Mucosa of gallbladder (tissue), 1 donor: ENCODE results near the gene AJM1. TPM values are rescaled to one million over a fixed set of nuclear protein-coding genes. Genes with fewer than 3 reads are reported as not detected.
"Not testable (repeated sequence)": the region's sequence is repeated elsewhere in the genome, so short reads cannot be mapped to it uniquely, and the experiment has no call there.

ENCODE experiments used
- DNase-seq: peaks from one replicate; pipeline ENCODE4 v3.0.0-alpha.2; 2020; ENCODE audit warnings: low spot score
- total RNA-seq: library from RNA; stranded (reverse); gene quantifications from one replicate; pipeline ENCODE4 v1.2.1, GENCODE V29; 2021
- donor health status: DM: no; HTN: no; CAD: no.

The AJM1 gene
- 19.4 TPM for total RNA-seq

DNA sequence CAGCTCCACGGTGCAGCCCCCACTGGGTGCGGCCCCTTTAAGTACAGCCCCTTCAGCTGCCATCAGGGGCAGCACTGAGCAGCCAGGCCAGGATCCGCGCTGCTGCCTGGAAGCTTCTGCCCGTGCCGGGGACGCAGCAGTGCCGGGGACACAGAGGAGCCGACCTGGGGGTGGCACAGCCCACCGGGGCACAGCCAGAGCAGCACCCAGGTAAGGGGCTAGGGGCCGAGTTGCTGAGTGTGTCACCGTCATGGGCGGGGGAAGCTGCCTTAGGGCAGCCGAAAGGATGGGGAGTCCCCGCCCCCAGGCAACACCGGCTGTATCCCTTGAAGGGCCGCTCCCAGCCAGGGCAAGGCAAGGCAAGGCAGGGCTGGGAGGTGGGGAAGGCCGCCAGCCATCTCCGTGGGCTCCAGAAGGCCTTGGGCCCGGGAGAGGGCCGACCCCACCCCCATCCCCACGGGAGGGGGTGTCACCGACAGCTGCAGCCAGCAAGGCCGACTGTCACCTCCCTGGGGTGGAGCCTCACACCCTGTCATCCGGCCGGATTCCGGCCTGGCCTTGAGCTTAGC, at the start of gene AJM1:
Gene AJM1, plus strand, starts transcription at position 99 of the 569 bp plus-strand sequence. CDS start 1,937 bp downstream, outside the sequence.
- DNase-seq, result peak; percentile 72

DNA sequence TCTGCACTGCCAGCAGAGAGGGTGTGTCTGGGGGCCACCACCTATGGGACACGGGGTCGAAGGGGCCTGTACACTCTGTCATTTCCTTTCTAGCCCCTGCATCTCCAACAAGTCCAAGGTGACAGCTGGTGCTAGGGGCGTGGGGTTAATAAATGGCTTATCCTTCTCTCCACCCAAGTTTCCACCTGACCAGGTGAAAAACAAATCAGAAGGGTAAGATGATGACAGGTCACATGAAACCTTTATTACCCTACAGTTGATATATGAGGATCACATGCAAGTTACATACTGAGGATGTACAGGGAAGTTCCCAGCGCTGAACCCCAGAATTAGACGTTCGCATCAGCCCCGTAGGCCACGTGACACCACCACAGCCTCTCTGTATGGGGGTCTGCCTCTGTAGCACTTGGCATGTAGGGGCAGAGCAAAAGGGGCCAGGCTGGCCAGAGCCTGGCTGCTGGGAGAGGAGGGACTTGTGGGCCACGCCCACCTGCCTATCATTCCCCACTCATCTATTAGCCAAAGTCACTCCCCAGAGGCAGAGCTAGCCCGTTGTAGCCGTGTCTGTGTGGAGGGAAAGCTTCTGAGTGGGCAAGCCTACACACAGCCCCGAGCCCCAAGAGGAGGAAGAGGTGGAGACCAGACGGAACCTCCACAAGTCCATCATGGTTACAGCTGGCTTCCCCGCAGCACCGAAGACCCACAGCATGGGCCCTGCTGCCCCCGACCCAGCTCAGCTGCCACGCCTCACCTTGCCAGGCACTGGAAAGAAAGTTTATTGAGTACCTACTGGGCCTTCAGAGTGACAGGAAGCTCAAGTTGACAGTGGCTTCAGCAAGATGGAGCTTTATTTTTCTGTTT, 49.0 kb upstream of the AJM1 start:
- no peak for DNase-seq

DNA sequence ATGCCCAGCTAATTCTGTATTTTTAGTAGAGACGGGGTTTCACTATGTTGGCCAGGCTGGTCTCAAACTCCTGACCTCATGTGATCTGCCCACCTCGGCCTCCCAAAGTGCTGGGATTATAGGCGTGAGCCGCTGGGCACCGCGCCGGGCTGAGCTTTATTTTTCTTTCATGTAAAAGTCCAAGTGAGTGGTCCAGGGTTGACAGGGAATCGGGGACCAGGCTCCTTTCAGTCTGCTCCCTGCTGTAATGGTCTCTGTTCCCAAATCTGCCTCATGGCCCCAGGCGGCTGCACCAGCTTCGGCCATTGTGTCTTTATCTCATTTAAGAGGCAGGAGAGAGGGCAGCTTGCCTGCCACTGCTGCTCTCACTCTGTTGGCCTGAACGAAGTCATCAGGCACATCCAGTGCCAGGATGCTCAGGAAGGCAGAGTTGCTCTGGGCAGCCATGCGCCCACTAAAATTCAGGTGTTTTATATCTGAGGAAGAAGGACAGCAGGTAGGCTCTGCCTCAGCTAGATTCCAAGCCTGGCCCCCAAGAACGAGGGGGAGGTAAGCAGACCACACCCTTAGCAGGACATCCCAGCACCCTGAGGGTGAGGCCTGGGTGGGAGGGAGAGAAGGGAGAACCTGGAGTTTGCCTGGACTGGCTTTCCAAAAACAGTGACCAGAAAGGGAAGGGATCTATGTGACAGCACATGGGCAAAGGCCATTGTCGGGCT, 47.8 kb upstream of the AJM1 start:
- no peak for DNase-seq

DNA sequence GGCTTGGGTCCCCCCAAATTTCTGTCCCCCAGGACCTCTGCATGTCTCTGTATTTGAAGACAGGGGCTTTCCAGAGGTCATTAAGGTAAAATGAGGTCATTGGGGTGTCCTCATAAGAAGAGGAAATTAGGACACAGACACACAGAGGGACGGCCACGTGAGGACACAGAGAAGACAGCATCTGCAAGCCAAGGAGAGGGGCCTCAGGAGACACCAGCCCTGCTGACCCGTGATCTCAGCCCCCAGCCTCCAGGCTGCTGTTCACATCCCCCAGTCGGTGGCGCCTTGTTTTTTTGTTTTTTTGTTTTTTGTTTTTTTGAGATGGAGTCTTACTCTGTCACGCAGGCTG, 47.3 kb upstream of the AJM1 start:
- no peak for DNase-seq

DNA sequence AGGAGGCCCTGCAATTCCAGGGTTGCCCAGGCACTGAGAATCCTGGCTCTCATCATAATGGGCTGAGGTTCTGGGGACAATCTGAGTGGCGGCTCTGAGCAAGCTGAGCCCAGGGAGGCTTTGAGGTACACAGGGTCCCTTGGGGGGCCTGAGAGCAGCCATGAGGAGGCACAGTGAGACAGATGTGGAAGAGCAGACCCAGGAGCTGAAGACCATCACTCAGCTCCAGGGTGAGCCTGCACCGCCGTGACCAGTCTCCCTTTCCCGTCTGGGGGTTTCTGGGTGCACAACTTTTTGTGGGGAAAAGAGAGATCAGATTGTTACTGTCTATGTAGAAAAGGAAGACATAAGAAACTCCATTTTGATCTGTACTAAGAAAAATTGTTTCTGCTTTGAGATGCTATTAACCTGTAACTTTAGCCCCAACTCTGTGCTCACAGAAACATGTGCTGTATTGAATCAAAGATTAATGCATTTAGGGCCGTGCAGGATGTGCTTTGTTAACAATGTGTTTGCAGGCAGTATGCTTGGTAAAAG, 46.0 kb upstream of the AJM1 start, which contains the start of gene CCDC183:
Gene CCDC183, plus strand, starts transcription at position 101 of the 537 bp plus-strand sequence. Its CDS starts 60 bp downstream, at position 161.
- no peak for DNase-seq

- DNase-seq, result not testable (repeated sequence)
These were observed 45.4 kb upstream of the AJM1 start for GRCh38 chr9:136796775-136797347.

DNA sequence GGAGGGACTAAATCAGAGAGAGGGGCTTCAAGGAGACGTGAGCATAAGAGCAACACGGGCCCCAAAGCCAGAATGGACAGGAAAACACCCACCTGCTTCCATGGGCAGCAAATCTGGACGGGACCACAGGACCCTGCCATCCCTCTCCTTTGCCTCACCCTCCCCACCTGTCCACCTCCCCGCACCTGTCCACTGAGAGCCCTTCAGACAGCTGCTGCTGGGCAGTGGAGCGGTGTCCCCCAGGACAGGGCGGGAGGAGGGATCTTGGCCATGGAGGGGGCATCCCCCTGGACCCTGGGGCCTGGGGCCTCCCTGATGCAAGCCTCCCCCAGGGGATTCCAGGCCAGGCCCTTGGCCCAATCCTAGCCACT, 43.6 kb upstream of the AJM1 start:
- no peak for DNase-seq

DNA sequence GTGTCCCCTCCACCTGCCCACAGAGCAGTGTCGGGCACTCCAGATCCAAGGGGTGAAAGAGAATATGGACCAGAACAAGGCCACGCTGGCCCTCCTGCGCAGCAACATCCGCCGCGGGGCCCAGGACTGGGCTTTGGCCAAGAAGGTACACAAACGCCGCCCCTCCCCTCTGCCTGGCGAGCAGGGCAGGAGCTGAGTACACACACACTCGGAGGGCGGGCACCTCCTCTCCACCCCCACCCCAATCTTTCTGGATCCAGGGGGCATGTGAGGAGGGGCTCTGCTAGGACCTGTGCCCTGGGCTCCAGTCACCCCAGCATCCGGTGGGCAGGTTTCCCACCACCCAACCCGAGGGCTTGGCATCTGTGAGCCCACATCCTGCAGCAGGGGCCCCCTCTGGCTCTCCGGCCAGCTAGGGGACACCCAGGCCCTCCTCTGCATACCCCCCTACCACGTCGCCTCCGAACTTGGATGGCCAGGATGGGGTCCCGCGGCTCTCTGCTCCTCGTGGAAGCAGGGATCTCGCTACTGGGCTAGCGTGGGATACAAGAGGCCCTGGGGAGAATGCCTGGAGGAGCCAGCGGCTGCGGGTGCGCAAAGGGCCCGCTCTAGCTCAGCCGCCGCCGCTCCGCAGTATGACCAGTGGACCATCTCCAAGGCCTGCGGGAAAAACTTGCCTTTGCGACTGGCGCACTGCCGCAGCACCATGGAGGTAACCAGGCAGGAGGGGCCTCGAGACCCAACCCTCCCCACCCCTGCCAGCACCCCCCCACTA, 43.0 kb upstream of the AJM1 start:
- DNase-seq, result no peak

DNA sequence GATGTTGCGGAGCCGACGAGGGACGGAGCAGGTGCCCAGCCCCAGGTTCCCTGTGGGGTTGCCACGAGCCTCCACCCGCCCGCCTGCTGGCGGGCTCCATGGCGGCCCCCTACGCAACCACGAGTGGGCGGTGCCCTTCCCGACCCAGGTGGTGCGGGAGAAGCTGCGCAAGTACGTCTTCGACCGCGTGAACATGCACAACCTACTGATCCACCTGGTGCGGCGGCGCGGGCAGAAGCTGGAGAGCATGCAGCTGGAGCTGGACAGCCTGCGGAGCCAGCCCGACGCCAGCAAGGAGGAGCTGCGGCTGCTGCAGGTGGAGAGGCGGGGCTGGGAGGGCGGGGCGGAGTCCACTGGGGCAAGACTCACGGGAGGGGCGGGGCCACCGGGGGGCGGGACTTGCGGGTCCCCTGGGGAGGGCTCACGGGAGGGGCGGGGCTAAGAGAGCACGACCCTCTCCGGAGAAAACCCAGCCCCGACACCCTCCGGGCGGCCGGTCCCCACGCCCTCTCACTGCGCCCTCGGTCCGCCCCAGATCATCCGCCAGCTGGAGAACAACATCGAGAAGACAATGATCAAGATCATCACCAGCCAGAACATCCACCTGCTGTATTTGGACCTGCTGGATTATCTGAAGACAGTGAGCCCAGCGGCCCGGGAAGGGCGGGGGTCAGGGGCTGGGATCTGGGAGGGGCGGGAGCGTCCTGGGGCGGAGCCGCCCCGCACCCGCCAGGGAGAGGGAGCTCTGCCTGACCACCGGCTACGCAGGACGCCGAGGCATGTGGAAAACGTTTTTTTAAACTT, 42.2 kb upstream of the AJM1 start:
- peak; percentile 85 for DNase-seq

GRCh38 chr9:136802321-136802720, 40.0 kb upstream of the AJM1 start:
- DNase-seq, result no peak

DNA sequence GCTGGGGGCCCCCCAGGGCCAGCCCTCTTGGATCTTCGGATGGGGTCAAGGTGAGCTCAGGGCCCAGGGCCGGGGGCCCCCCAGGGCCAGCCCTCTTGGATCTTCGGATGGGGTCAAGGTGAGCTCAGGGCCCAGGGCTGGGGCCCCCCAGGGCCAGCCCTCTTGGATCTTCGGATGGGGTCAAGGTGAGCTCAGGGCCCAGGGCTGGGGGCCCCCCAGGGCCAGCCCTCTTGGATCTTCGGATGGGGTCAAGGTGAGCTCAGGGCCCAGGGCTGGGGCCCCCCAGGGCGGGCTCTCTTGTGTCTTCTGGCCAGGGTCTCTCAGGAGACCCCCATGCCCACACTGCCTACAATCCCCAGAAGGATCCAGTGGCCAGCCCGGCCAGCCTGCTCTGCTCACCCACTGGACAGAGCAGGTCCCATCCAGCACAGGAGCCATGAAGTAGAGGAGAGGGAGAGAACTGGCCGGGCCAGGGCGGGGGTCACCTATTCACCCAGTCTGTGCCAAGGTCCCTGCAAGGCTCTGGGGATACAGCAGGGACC, 39.2 kb upstream of the AJM1 start:
- not testable (repeated sequence) for DNase-seq

DNA sequence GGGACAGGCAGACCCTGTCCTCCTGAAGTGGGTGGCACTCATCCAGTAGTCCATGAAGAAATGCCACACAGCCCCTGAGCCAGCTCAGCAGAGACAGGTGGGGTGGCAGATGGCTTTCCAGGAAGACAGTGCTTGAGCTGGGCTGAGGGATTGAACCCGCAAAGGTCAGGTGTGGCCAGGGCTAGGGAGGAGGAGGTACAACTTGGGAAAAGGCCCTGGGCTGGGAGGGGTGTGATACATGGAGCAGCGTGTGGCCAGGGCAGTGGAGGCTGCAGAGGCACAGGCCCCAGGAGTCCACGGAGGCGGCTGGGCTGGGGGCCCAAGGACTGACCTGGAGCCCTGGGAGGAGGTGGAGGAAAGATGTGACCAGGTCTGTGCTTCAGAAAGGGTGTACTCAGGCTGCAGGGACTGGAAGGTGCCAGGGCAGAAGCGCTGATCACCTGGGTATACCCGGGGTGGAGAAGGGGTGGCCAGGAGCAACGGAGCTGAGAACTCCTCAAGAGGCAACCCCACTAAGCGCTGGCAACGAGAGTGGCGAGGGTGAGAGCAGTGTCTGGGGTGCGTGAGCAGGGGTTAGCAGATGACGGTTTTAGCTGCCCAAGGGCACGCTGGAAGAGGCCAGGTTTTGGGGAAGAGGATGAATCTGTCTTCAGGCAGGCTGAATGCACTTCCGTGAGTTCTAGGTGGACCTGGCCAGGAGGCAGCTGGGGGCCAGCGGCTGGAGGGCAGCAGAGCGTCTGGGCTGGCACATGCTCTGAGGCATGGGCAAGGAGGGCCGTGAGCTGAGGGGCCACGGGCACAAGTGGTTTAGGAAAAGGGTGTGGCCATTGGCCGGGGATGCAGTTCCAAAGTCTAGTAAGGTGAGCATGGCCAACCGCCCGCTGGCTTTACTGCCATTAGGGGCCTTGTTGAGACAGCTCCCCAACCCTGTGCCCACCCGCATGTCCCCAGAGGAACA, 38.4 kb upstream of the AJM1 start:
- no peak for DNase-seq

DNA sequence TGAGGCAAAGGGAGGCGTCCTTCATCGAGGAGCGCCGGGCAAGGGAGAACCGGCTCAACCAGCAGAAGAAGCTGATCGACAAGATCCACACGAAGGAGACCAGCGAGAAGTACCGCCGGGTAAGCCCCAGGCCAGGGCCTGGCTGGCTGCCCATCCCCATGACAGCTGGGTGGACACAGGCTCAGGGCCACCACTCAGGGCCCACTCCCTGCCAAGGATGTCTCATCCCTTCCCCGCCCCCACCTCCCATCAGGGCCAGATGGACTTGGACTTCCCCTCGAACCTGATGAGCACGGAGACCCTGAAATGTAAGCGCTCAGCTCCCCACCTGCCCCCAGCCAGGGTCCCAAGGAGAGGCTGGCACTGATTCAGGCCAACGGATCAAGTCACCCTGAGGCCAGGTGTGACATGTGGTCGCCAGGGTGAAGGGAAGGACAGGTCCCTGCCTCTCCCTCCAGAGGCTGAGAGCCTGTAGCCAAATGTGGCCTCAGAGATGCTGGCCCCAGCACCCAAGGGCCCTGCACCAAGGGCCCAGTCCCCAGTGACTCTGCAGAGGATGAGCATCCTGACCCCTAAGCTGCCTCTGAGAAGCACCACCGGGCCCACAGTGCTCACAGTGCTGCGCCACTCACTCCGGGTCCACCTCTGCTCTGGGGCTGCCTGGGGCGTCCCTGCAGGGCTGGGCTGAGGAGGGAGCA, 37.6 kb upstream of the AJM1 start:
- DNase-seq, result no peak

DNA sequence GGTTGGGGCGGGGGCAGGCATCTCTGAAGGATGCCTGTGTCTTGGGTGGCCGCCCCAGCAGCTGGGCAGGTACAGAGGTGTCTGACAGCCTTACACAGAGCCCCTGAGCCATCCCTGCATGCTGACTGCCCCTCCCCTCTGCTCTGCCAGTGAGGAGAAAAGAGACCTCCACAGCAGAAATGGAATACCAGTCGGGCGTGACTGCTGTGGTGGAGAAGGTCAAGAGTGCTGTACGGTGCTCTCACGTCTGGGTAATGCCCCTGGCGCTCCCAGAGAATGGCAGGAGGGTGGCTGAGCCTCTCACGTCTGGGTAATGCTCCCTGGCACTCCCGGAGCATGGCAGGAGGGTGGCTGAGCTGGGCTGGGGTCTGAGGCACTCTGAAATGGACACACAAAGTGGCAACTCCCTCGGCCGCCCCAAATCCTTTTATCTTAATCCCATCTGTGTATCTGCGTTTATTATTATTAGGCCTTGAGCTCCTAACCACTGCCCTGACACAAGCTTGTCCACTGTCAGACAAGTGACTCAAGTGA, 37.0 kb upstream of the AJM1 start:
- DNase-seq, result no peak

- no peak for DNase-seq
These were observed 36.2 kb upstream of the AJM1 start for GRCh38 chr9:136806067-136806466.

DNA sequence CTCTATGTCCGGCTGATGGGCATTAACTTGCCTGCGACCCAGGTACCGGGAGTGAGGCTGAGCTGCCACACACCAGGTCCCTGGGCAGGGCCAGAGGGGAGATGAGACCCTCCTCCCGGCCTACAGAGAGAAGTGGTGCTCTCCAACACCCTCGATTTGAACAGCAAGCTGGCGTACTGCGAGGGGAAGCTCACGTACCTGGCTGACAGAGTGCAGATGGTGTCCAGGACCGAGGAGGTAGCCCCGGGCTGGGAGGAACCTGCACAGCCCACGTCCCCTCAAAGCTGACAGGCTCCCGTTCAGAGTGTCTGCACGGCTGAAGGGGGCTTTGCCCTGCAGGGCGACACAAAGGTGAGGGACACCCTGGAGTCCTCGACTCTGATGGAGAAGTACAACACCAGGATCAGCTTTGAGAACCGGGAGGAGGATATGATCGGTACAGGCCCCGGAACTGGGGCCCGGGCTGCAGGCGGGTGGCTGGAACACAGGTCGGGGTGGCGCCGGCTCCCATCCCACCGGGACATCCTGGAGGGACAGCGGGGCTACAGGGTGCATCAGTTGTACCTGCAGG, 35.6 kb upstream of the AJM1 start:
- DNase-seq, result no peak

DNA sequence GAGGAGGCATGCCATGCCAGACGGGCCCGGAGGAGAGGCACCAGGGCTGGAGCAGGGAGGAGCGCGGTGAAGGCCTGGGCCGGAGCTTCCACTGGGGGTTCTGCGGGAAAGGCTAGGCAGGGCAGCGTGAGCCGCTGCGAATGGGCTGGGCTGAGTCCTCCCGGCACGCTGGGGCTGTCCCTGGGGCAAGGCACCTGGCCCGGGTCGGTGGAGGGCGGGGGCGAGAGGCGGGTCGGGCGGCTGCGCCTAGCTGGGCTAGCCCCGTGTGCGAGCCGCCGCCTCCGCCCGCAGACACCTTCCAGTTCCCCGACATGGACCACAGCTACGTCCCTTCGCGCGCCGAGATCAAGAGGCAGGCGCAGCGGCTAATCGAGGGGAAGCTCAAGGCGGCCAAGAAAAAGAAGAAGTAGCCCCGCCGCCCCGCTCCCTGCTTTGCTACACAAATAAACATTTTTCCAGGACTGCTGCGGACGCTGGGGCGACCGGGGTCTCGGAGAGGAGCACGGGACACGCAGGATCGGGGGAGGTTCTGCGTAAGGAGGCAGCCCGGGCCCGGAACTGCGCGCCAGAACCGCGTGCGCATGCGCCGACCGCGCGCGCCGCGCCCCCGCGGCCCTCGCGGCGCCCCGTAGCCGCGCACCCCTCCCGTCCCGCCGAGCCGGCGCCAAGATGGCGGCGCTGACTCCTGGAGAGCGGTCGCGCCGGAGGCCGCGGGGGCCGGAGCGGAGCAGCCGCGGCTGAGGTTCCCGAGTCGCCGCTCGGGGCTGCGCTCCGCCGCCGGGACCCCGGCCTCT, 34.8 kb upstream of the AJM1 start, which contains the start of gene RABL6:
Gene RABL6, plus strand, starts transcription at position 668 of the 794 bp plus-strand sequence. CDS start 249 bp downstream, outside the sequence.
- peak; percentile 78 for DNase-seq
